Pons (tissue), 1 donor: ENCODE results near the gene ATP8B1.
"Not testable (repeated sequence)": the region's sequence is repeated elsewhere in the genome, so short reads cannot be mapped to it uniquely, and the experiment has no call there.

Experiments
- DNase-seq: peaks from one replicate; pipeline ENCODE4 v3.0.0-alpha.2; 2016; ENCODE audit warnings: low spot score

ATP8B1 gene

DNA sequence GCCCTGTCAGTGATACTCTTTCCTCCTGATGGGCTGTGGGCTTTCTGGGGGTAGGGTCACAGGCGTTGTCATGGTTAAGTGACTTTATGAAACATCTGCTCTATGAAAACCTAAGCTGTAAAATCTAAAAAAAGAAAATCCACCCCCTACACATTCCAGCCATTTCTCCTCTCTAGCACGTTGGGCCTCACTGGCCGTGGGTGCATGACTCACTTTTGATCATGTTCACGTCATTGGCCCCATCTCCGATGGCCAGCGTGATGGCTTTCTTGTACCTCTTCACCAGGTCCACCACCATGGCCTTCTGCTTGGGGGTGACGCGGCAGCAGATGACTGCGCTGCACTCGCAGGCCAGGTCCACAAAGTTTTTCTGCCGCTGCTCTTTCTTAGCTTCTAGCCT lies 142.2 kb downstream of the ATP8B1 start:
- no peak for DNase-seq

DNA sequence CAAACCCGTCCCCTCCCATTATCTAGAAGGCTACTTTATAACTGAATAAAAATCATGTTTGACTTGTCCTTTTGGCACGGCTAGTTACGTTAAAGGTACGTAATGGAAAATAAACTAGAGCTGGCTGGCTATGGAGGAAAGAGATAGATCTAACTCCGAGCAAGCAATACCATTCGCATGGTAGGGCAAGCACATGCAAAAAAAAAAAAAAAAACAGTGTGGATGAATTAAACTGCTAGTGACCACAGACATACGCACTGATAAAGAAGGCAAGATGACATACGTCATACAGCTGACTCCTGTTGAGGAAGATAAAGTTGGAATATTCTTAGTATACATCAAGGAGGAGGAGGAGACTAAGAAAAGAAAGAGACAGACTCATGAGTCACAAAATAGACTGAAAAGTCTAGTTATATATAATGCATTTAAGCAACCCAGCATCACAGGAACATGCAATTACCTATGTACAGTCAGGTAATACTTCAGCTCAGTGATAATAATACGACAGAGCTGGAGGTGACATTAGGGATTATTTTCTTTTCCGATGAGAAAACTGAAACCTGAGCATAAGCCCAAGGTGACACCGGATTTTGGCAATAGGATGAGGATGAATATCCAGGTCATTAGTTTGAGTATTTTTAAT lies 143.5 kb downstream of the ATP8B1 start:
- DNase-seq = no peak

- DNase-seq = no peak
Measured at GRCh38 chr18:57657542-57657941, 145.6 kb downstream of the ATP8B1 start.

DNA sequence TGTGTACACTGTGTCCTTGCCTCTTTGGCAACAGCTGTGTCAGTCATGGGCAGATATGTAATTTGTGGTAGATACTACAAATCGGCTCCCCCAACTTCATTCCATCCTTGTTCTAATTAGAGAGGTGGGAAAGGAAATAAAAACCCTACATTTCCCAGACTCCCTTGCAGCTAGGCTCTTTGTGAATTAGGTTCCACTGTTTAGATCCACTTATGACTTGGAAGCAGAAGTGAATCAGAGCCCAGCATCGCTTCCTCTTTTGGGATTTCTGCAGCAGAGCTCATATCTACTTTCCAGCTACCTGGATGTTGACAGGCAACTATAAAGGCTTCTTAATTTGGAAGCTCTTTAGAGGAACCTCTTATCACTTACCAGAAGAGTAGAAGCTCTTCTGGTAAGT lies 147.4 kb downstream of the ATP8B1 start:
- DNase-seq = no peak

DNA sequence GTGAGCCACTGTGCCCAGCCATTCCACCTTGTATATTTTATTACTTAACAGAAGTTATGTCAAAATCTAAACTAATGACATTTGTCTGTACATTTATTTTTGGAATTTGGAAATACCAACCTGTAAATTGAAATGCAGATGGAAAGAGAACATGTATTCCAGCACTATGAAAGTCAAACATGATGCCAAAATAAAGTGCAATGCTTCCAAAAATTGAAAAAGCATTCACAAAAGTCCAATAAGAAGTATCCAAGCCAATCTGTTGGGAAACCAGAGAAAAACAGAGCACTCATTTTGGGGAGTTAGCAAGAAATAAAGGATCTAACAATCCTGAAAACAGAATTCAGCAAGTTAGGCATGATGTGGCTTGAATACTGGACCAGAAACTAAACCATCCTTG lies 151.2 kb downstream of the ATP8B1 start:
- no peak for DNase-seq

DNA sequence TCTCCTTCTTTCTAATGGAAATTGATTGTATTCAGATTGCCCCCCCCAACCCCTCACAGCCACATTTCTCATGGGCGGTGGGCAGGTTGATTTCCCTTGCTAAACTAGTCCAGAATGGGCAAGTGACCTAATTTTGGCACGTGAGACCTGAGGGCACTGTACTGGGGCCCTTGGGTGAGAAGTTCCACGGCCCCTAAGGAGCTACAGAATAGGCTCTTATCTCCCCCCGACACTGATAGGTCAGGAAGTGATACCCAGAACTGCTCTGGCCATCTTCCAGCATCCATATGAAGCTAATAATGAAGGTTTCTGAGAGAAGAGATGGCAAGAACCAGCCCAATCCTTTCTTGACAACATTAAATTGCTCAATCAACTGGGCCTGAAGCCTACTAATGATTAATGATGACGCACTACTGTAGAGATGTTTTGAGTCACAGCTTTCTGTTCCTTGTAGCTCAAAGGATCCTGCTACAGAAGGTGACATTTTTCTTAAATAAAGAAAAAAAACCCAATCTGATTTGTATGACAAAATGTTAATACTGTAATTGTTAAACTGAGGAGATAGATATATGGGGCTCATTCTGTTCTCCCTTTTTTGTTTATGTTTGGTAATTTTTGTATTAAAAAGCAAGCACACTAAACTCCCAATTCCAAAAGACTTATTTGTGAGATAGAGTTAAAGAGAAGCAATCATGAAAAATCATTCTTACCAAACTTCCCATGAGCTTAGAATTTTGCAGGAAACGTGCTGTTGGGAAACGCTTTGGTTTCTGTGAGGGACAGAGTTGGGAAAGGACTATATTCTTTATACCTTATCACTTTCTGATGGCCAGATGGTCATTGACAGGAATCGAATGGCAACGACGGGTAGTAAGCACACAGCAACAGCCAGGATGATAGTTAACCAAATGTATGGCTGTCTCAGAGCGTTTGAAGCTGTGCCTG lies 153.3 kb downstream of the ATP8B1 start:
- no peak for DNase-seq

DNA sequence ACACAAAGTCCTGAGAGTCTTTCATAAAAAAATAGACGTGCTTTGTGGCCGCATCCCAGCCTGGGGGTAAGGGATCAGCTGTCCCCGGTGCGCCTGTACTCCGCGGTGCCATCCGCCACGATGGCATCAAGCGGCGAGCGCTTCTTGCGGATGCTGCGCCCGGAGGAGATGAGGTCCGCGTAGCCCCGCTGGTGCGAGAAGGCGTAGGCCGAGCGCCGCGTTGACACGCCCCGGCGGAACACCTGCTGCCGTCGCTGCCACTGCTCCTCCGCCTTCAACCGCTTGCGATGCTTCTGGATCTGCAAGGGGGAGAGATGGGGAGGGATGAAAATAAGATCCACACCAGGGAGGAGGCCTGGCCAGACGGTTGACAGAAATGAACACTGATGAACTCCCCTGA lies 154.7 kb downstream of the ATP8B1 start:
- no peak for DNase-seq

GRCh38 chr18:57644540-57644939 lies 158.6 kb downstream of the ATP8B1 start:
- no peak for DNase-seq

DNA sequence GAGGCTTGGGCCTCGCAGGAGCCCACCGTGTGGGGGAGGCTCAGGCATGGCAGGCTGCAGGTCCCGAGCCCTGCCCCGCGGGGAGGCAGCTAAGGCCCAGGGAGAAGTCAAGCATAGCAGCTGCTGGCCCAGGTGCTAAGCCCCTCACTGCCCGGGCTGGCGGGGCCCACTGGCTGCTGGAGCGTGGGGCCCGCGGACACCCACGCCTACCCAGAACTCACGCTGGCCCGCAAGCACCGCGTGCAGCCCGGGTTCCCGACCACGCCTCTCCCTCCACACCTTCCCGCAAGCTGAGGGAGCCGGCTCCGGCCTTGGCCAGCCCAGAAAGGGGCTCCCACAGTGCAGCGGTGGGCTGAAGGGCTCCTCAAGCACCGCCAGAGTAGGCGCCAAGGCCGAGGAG lies 159.4 kb downstream of the ATP8B1 start:
- not testable (repeated sequence) for DNase-seq

- not testable (repeated sequence) for DNase-seq
Measured at GRCh38 chr18:57642462-57642861, 160.7 kb downstream of the ATP8B1 start.

DNA sequence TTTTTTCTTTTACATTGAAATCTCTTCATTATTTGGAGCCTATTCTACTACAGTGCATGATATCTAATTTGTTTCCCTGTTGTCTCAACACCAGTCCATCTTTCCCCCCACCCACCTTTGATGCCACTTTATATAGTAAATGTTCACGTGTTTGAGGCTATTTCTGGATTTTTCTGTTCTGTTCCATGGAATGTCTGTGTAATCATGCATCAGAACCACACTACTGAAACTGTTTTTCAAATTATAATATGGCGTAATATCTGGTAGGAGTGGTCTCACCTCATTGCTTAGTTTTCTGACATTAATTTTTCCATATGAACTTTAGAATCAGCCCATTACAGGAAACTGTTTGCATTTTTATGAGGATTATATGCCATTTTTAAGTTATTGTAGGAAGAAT lies 162.4 kb downstream of the ATP8B1 start:
- DNase-seq = no peak

DNA sequence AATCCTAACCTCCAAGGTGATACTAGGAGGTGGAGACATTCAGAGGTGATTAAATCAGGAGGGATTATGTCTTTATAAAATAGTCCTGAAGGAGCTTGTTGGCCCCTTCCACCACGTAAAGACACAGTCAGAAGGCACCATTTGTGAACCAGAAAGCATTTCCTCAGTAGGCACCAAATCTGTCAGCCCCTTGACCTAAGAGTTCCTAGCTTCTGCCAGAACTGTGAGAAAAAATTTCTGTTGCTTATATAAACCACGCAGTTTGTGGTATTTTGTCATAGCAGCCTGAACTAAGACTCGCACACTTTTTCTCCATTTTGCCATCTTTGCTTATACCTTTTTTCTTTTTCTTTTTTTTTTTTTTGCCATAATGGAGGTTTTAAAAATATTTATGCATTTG lies 162.9 kb downstream of the ATP8B1 start:
- DNase-seq = no peak

DNA sequence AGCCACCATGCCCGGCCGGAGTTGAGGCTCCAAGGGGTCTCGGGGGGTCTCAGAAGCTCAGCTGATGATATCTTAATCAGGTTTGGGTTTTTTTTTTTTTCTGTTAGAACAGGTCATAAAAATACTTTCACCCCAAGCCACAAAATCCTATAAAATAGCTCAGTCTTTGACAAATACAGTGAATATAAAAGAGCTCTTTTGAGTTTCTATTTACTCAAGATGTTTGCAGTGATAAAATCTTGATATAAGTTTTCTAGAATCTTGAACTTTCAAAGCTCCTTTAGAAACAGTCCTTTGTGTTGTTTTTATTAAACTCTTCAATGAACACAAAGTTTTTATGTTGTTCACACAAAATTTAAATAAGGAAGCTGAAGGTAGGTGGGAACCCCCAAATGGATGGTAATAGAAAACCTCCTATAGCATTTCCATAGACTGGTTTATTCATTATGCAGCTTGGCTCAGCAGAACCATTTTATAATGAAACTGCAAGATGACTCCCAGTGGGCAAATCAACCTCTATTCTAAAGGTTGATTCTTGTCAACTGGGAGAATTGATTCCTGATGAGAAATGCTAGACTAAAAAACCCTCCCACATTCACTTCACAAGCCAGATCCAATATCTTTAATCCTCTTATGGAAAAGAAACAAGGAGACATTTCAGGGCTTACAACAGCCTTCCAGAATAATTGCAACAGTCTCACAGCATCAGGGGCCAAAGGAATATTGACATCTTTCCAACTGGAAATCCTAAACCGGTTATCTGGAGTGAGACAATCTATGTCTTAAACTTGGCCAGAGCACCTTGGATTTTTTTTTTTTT lies 167.9 kb downstream of the ATP8B1 start:
- no peak for DNase-seq

DNA sequence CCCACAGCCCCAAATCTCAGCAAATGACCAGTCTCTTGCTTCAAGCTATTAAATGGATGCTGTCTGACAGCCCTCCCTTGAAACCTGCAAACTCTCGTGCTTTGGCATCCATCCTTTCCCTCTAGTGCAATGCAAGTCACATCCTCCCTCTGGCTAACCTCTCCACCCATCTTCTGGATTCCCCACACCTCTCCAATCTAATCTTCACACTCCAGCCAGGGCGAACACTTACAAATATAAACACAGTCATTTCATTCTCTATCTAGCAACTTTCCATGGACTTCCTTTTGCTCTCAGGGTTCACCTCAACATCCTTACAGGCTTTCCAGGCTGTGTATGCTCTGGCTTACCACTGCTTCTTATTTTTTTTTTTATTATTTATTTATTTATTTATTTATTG lies 171.4 kb downstream of the ATP8B1 start:
- DNase-seq = no peak

DNA sequence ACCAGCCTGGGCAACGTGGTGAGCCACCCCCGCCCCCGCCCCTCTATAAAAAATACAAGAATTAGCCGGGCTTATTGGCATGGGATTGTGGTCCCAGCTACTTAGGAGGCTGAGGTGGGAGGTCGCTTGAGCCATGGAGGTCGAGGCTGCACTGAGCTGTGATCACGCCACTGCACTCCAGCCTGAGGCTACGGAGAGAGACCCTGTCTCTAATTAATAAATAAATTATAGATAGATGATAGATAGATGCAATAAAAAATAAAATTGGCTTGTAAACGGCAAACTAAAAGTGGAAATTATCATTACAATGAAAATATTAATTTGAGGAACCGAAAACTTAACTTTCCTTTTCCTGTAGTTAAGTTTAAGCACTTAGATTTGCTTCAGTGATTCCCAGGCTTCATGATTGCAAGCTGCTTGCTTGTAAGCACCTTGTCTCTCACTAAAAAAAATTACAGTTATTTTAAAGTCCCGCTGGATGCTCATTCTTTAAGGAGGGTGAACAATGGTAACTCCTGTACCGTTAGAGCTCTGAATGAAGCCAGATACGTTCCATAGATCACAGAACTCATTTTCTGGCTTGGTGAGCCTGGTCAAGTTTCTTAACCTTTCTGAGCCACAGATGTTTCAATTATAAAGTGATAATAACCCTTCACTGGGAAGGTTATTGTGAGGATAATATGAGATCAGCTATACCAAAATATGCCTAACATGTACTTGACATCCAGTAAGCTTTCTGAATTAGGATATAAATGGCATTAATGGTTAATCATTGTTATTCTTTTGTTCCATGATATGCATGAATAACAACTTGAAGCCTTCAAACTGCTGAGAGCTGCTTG lies 172.1 kb downstream of the ATP8B1 start:
- no peak for DNase-seq

- DNase-seq = peak; percentile 95
Measured at GRCh38 chr18:57630002-57630753, 172.9 kb downstream of the ATP8B1 start.

DNA sequence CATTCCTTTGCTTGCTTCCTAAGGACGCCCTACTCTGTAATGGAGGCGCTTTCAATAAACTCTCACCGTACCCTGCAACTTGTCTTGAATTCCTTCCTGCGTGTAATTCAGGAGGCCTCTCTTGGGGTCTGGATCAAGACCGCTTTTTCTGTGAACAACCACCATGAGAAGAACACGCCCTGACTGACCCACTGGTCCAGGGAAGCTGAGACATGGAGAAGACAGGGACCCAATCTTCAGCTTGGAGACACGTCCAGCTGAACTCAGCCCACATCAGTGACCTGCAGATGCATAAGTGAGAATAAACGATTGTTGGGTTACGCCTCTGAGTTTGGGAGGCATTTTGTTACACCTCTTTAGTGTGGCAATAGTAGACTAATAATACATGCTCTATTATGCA lies 173.7 kb downstream of the ATP8B1 start:
- peak; percentile 14 for DNase-seq

- DNase-seq = no peak
Measured at GRCh38 chr18:57627488-57627887, 175.6 kb downstream of the ATP8B1 start.

- no peak for DNase-seq
Measured at GRCh38 chr18:57624988-57625387, 178.1 kb downstream of the ATP8B1 start.

DNA sequence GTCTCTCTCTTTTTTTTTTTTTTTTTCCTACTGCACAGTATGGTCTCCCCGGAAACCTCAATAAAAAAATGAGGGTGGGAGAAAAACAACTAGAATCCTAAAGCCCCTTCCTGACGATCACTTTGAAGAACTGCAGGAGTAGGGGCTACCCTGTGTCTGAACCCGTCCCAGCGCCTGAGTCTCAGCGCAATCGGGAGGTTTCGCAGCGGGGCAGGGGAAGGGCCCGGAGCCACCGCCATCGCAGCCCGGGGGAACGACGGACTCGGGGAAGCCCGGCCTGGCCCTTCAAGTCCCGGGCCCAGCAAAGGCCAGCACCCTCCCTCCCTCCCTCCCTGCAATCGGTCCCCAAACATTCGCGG lies 181.9 kb downstream of the ATP8B1 start:
- no peak for DNase-seq

DNA sequence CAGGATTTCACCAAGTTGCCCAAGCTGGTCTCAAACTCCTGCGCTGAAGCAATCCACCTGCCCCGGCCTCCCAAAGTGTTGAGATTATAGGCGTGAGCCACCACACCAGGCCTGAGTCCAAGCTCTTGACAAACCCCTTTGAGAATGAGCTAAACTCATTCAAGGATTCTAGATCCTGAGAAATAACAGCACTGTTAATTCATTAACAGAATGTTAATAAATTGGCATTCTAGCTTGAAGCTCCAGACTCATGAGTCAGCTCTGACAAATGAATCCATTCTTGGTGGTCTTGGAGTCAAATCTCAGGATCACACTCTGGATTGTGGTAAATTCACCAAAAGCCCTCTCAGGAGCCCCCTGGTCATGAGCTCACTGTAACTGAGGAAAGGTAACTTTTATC lies 183.2 kb downstream of the ATP8B1 start:
- DNase-seq = no peak
